Subcutaneous abdominal adipose tissue (tissue), 5 donors: ENCODE results near the gene ZNF808.
"Not testable (repeated sequence)": the region's sequence is repeated elsewhere in the genome, so short reads cannot be mapped to it uniquely, and the experiment has no call there.

Experiments
- H3K27ac ChIP-seq: one replicate; pipeline ENCODE4 v1.7.0; 2013; ENCODE audit warnings: low read depth, mild to moderate bottlenecking, inconsistent platforms, low read length, moderate library complexity
- H3K27me3 ChIP-seq, 5 donors: one replicate each; pipeline ENCODE4 v1.7.0; 2013; ENCODE audit warnings: low read length in 5 of 5, inconsistent platforms in 1 of 5; ENCODE audit not compliant: control insufficient read depth in 5 of 5, insufficient read depth in 4 of 5
- H3K36me3 ChIP-seq, 5 donors: one replicate each; pipeline ENCODE4 v1.7.0; 2013; ENCODE audit warnings: low read length in 5 of 5; ENCODE audit not compliant: control insufficient read depth in 5 of 5, insufficient read depth in 5 of 5
- H3K4me1 ChIP-seq, 5 donors: one replicate each; pipeline ENCODE4 v1.7.0; 2013; ENCODE audit warnings: low read length in 5 of 5, mild to moderate bottlenecking in 3 of 5, moderate library complexity in 1 of 5; ENCODE audit not compliant: control insufficient read depth in 5 of 5, insufficient read depth in 5 of 5
- H3K4me3 ChIP-seq, 5 donors: one replicate each; pipeline ENCODE4 v1.7.0; 2013; ENCODE audit warnings: low read length in 5 of 5, low read depth in 1 of 5
- H3K9ac ChIP-seq, 5 donors: one replicate each; pipeline ENCODE4 v1.7.0; 2013; ENCODE audit warnings: low read length in 5 of 5, mild to moderate bottlenecking in 4 of 5, moderate library complexity in 3 of 5
- H3K9me3 ChIP-seq, 5 donors: one replicate each; pipeline ENCODE4 v1.7.0; 2013; ENCODE audit warnings: low read length in 5 of 5; ENCODE audit not compliant: control insufficient read depth in 5 of 5
- donor health status: healthy.
- donor health status: healthy.
- donor health status: healthy.
- donor health status: healthy.
- donor health status: healthy.

ZNF808 gene

GRCh38 chr19:52557231-52557995 lies 29.9 kb downstream of the ZNF808 start:
- H3K9me3 ChIP-seq = peaks cover 25 to 87% (median 62%) of the 10 kb centered on the region in 5 donors
- H3K9ac ChIP-seq = no peak overlapping the region

GRCh38 chr19:52558732-52559445 lies 31.4 kb downstream of the ZNF808 start:
- not testable (repeated sequence) for H3K9ac ChIP-seq, H3K27ac ChIP-seq, H3K27me3 ChIP-seq
- H3K36me3 ChIP-seq = peaks cover 22 to 45% (median 32%) of the 10 kb centered on the region in 5 donors
- peaks cover 19 to 79% (median 69%) of the 10 kb centered on the region in 5 donors for H3K9me3 ChIP-seq
- peak overlapping the region in 2 of 5 donors; percentile 37 to 41 for H3K4me3 ChIP-seq
- peaks cover 0 to 13% (median 2%) of the 10 kb centered on the region in 5 donors for H3K4me1 ChIP-seq

More at GRCh38 chr19:52557231-52557995, 29.9 kb downstream of the ZNF808 start:
- Histone ChIP-seq H3K27ac (no peak overlapping the region), H3K27me3 (no peaks in the 10 kb centered on the region), H3K36me3 (peaks cover 37 to 55% (median 44%) of the 10 kb centered on the region in 5 donors), H3K4me3 (peak overlapping the region in 3 of 5 donors; percentile 19 to 41 (median 25)), H3K4me1 (peaks cover 0 to 13% (median 2%) of the 10 kb centered on the region in 5 donors)

DNA sequence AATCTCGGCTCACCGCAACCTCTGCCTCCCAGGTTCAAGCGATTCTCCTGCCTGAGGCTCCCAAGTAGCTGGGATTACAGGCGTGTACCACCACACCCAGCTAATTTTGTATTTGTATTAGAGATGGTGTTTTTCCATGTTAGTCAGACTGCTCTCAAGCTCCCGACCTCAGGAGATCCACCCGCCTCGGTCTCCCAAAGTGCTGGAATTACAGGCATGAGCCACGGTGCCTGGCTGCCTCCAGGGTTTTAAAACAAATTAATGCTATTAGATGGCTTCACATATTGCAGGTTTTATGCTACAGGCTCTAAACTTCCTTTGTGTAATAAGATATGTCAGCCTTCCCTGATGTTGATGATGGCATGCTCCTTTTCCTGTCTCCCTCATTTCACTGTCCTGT lies 34.1 kb downstream of the ZNF808 start:
- not testable (repeated sequence) for H3K27me3 ChIP-seq, H3K27ac ChIP-seq, H3K9ac ChIP-seq
- H3K4me3 ChIP-seq = peak overlapping the region in 3 of 5 donors; percentile 1 to 37 (median 22)
- H3K4me1 ChIP-seq = peaks cover 0 to 13% (median 2%) of the 10 kb centered on the region in 5 donors
- H3K36me3 ChIP-seq = peaks cover 8 to 34% (median 24%) of the 10 kb centered on the region in 5 donors
- H3K9me3 ChIP-seq = peaks cover 7 to 64% (median 49%) of the 10 kb centered on the region in 5 donors

DNA sequence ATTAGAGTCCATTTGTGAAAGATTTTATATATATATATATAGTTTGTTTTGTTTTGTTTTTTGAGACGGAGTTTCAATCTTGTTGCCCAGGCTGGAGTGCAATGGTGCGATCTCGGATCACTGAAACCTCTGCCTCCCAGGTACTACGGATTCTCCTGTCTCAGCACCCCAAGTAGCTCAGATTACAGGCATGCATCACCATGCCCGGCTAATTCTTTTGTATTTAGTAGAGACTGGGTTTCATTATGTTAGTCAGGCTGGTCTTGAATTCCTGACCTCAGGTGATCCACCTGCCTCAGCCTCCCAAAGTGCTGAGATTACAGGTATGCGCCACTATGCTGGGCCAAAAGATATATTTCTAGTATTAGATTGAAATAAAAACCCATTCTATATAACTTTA lies 38.7 kb downstream of the ZNF808 start:
- peaks cover 1 to 18% (median 15%) of the 10 kb centered on the region in 5 donors for H3K4me1 ChIP-seq
- H3K9me3 ChIP-seq = peaks cover 5 to 30% (median 25%) of the 10 kb centered on the region in 5 donors
- H3K27me3 ChIP-seq = no peaks in the 10 kb centered on the region
- no peak overlapping the region for H3K4me3 ChIP-seq
- H3K27ac ChIP-seq = no peak overlapping the region
- peaks cover 3 to 13% (median 8%) of the 10 kb centered on the region in 5 donors for H3K36me3 ChIP-seq
- H3K9ac ChIP-seq = no peak overlapping the region

DNA sequence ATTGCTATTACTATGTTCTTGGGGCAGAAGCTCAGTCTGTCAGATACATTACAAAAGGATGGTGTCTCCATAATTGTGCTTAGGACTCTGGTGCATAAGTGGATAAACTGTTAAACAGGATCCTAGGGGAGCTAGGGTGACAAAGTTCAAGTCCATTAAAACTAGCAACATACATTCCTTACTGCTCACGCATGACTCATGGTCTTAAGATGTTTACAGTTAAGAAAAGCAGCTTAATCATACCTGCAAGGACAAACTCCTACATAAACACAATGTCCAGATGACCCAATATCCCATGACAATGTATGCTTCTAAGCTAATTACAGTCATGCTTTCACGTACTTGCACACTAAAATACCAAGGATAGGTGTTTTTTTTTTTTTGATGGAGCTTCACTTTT lies 39.1 kb downstream of the ZNF808 start:
- no peak overlapping the region for H3K27ac ChIP-seq
- H3K27me3 ChIP-seq = no peaks in the 10 kb centered on the region
- H3K36me3 ChIP-seq = peaks cover 3 to 11% (median 6%) of the 10 kb centered on the region in 5 donors
- H3K9ac ChIP-seq = no peak overlapping the region
- peaks cover 1 to 17% (median 16%) of the 10 kb centered on the region in 5 donors for H3K4me1 ChIP-seq
- H3K9me3 ChIP-seq = peaks cover 5 to 27% (median 22%) of the 10 kb centered on the region in 5 donors
- H3K4me3 ChIP-seq = no peak overlapping the region

- peaks cover 3 to 14% (median 7%) of the 10 kb centered on the region in 5 donors for H3K36me3 ChIP-seq
- peaks cover 1 to 17% (median 16%) of the 10 kb centered on the region in 5 donors for H3K4me1 ChIP-seq
- H3K27ac ChIP-seq = no peak overlapping the region
- no peak overlapping the region for H3K4me3 ChIP-seq
- no peaks in the 10 kb centered on the region for H3K27me3 ChIP-seq
- no peak overlapping the region for H3K9ac ChIP-seq
- H3K9me3 ChIP-seq = peaks cover 0 to 14% (median 11%) of the 10 kb centered on the region in 5 donors
Measured at GRCh38 chr19:52567921-52568320, 40.5 kb downstream of the ZNF808 start.

GRCh38 chr19:52569638-52569999 lies 42.2 kb downstream of the ZNF808 start:
- not testable (repeated sequence) for H3K9me3 ChIP-seq

GRCh38 chr19:52570000-52570861 lies 42.8 kb downstream of the ZNF808 start, which contains the start of gene ZNF701:
TSS of gene ZNF701 (plus strand) at chr19:52570287. CDS start at chr19:52574148, 3,861 bp downstream.
- peaks cover 1 to 17% (median 16%) of the 10 kb centered on the region in 5 donors for H3K4me1 ChIP-seq
- H3K27me3 ChIP-seq = no peaks in the 10 kb centered on the region
- H3K27ac ChIP-seq = peak within 1 kb of the TSS; percentile 77
- peaks cover 0 to 5% (median 0%) of the 10 kb centered on the region in 5 donors for H3K9me3 ChIP-seq
- peaks cover 3 to 28% (median 13%) of the 10 kb centered on the region in 5 donors for H3K36me3 ChIP-seq
- H3K9ac ChIP-seq = peak within 1 kb of the TSS; percentile 73 to 90 (median 84)
- H3K4me3 ChIP-seq = peak within 1 kb of the TSS; percentile 99 to 100 (median 99)

More at GRCh38 chr19:52569638-52569999, 42.2 kb downstream of the ZNF808 start:
- H3K4me3 ChIP-seq = peak overlapping the region; percentile 83 to 100 (median 99)
- H3K36me3 ChIP-seq = peaks cover 2 to 24% (median 11%) of the 10 kb centered on the region in 5 donors
- H3K27ac ChIP-seq = peak overlapping the region; percentile 77
- peaks cover 1 to 17% (median 16%) of the 10 kb centered on the region in 5 donors for H3K4me1 ChIP-seq
- H3K27me3 ChIP-seq = not testable (repeated sequence)
- peak overlapping the region in 4 of 5 donors; percentile 30 to 55 (median 44) for H3K9ac ChIP-seq

- no peaks in the 10 kb centered on the region for H3K27me3 ChIP-seq
- H3K27ac ChIP-seq = no peak overlapping the region
- peak overlapping the region in 3 of 5 donors; percentile 29 to 58 (median 53) for H3K4me3 ChIP-seq
- H3K9ac ChIP-seq = no peak overlapping the region
- peaks cover 26 to 48% (median 41%) of the 10 kb centered on the region in 5 donors for H3K36me3 ChIP-seq
- H3K4me1 ChIP-seq = peaks cover 0 to 6% (median 0%) of the 10 kb centered on the region in 5 donors
- H3K9me3 ChIP-seq = peaks cover 0 to 17% (median 4%) of the 10 kb centered on the region in 5 donors
Measured at GRCh38 chr19:52584736-52585440, 57.4 kb downstream of the ZNF808 start.
